Measurements from ENCODE around the gene LRRC55. TPM values are rescaled to one million over a fixed set of nuclear protein-coding genes. Genes with fewer than 3 reads are reported as not detected.

Gene LRRC55
- polyA plus RNA-seq, 1 experiment = not detected

- TF ChIP-seq, protein P1, sequence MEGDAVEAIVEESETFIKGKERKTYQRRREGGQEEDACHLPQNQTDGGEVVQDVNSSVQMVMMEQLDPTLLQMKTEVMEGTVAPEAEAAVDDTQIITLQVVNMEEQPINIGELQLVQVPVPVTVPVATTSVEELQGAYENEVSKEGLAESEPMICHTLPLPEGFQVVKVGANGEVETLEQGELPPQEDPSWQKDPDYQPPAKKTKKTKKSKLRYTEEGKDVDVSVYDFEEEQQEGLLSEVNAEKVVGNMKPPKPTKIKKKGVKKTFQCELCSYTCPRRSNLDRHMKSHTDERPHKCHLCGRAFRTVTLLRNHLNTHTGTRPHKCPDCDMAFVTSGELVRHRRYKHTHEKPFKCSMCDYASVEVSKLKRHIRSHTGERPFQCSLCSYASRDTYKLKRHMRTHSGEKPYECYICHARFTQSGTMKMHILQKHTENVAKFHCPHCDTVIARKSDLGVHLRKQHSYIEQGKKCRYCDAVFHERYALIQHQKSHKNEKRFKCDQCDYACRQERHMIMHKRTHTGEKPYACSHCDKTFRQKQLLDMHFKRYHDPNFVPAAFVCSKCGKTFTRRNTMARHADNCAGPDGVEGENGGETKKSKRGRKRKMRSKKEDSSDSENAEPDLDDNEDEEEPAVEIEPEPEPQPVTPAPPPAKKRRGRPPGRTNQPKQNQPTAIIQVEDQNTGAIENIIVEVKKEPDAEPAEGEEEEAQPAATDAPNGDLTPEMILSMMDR (IDR thresholded peaks at IDR 0.05; ENCODE audit: low read depth, low read length) = no peak
- H3K4me3 ChIP-seq (ENCODE audit: low read depth, low read length) = no peak overlapping the region
- no peak for DNase-seq (ENCODE audit: low read depth, low spot score)
- ChIA-PET CTCF (interaction anchor here (4.3 kb wide), 1 partner anchor 91 kb away, joined by 18 read pairs; no protein-coding TSS in a partner anchor), POLR2A (no interaction called here)
- H3K27ac ChIP-seq (ENCODE audit: low read depth, low read length) = no peak overlapping the region
- no peaks in the 10 kb centered on the region for H3K9me3 ChIP-seq (ENCODE audit: control insufficient read depth, insufficient read depth, low read length)
- peaks cover 6% of the 10 kb centered on the region for H3K27me3 ChIP-seq (ENCODE audit: control insufficient read depth, insufficient read depth, low read length)
Measured at GRCh38 chr11:57158599-57158998, 23.2 kb upstream of the LRRC55 start.

DNA sequence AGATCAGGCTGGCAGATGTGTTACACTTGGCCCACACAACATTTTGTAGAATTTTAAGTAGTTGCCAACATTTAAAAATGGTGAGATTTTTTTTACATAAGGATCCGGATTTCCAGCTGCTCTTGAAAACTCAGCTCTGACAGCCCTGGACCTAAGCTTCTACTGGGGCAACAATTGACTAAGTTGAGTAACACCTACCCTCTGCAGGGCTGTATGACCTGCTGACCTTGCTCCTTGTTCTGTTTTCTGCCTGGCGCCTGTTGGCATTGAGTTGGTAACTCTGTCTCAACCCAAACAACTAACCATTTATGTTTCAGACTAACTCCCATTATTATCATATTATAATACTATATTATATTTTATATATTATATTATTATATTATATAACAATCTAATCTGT, 21.1 kb upstream of the LRRC55 start:
- CTCF ChIA-PET = interaction anchor here (4.3 kb wide), 1 partner anchor 89 kb away, joined by 18 read pairs; no protein-coding TSS in a partner anchor
- DNase-seq (ENCODE audit: low read depth, low spot score) = no peak
- Histone ChIP-seq H3K4me3 (ENCODE audit: low read depth, low read length) (no peak overlapping the region), H3K27me3 (ENCODE audit: control insufficient read depth, insufficient read depth, low read length) (peaks cover 6% of the 10 kb centered on the region), H3K9me3 (ENCODE audit: control insufficient read depth, insufficient read depth, low read length) (no peaks in the 10 kb centered on the region), H3K27ac (ENCODE audit: low read depth, low read length) (no peak overlapping the region)
- POLR2A ChIA-PET = no interaction called here
- TF ChIP-seq, protein P1 (IDR thresholded peaks at IDR 0.05; ENCODE audit: low read depth, low read length) = no peak

DNA sequence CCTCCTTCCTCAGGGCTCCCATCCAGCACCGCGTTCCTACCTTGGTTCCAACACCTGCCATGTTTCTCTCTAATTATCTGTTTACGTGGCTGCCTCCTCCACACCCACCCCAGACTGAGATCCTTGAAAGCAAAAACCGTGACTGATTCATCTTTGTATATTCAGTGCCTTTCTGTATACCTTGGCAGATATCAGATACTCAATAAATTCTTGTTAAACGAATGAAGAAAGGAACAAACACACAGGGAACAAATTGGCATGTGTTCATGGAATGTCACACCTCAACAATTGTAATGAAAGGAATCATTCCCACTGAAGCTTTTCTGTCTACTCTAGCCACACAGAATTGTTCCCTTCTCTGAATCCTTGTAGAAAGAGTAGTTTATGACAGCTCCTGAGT, 20.4 kb upstream of the LRRC55 start:
- H3K9me3 ChIP-seq (ENCODE audit: control insufficient read depth, insufficient read depth, low read length) = no peaks in the 10 kb centered on the region
- H3K4me3 ChIP-seq (ENCODE audit: low read depth, low read length) = no peak overlapping the region
- ChIA-PET POLR2A (no interaction called here), CTCF (interaction anchor here (1.8 kb wide), 1 partner anchor 88 kb away, joined by 8 read pairs; no protein-coding TSS in a partner anchor)
- TF ChIP-seq, protein P1 (IDR thresholded peaks at IDR 0.05; ENCODE audit: low read depth, low read length) = no peak
- no peak overlapping the region for H3K27ac ChIP-seq (ENCODE audit: low read depth, low read length)
- DNase-seq (ENCODE audit: low read depth, low spot score) = no peak
- peaks cover 6% of the 10 kb centered on the region for H3K27me3 ChIP-seq (ENCODE audit: control insufficient read depth, insufficient read depth, low read length)

DNA sequence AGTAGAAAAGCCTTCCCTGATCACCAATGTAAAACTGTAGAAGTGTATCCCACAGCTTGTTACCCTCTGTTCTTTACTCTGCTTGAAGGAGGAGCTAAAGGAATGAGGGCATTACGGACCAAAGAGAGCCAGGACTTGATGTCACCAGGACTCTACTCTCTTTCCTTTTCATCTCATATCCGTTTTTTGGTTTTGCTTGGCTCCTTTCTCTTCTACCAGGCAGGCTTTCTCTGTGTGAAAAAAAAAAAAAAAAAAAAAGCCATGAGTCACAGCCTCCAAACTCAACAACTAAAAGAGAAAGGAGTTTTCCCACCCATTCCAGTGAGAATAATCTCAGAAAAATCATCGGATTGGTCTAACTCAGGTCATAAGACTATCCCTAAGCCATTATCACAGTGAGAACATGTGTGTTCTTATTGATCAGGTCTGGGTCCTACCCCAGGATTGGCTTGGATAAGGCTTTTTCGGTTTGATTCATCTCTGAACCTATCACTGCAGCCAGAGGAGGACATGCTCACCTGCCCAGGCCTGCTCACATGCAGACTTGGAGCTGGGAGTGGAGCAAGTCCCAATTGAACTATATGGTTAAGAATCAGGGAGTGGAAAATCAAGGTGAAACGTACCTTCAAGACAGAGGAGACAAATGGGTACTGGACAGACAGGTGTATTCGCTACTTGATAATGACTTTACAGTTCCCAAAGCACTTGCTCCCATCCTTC, 19.4 kb upstream of the LRRC55 start:
- ChIA-PET CTCF (interaction anchor here (1.8 kb wide), 1 partner anchor 87 kb away, joined by 8 read pairs; no protein-coding TSS in a partner anchor), POLR2A (no interaction called here)
- no peak for DNase-seq (ENCODE audit: low read depth, low spot score)
- Histone ChIP-seq H3K27me3 (ENCODE audit: control insufficient read depth, insufficient read depth, low read length) (peaks cover 6% of the 10 kb centered on the region), H3K4me3 (ENCODE audit: low read depth, low read length) (no peak overlapping the region), H3K9me3 (ENCODE audit: control insufficient read depth, insufficient read depth, low read length) (no peaks in the 10 kb centered on the region), H3K27ac (ENCODE audit: low read depth, low read length) (no peak overlapping the region)
- TF ChIP-seq, protein P1 (IDR thresholded peaks at IDR 0.05; ENCODE audit: low read depth, low read length) = no peak

DNA sequence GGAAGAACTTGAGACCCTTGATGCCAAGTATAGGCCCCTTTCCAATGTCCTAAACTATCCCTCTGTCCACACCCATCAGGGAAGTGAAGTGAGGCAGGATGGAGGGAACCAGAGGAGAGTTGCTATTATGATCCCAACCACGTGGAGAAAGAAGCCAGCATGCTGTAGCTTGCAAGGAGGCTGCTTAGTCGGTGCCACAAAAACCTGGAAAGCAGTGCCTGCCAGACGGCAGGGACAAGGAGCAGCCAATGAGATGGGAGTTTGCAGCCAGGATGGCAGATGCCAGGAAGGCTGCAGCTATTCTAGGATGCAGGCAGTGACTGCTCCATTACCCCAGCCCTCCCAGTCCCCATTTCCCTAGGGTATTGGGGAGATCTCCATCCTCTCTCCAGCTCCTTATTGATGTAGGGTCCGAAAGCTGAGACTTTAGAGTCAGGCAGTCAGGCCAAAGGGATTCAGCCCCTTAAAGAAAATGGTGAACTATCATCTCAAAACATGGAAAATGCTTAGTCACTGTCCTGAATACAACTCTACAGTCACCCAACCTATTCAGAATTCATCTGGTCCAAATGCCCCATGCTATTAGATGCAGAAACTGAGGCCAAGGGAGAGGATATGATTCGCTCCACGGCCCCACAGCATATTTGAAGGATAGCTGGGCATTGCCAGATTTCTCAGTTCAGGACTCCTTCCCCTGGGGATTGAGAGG, 18.4 kb upstream of the LRRC55 start:
- Histone ChIP-seq H3K4me3 (ENCODE audit: low read depth, low read length) (no peak overlapping the region), H3K27me3 (ENCODE audit: control insufficient read depth, insufficient read depth, low read length) (peaks cover 6% of the 10 kb centered on the region), H3K27ac (ENCODE audit: low read depth, low read length) (no peak overlapping the region), H3K9me3 (ENCODE audit: control insufficient read depth, insufficient read depth, low read length) (no peaks in the 10 kb centered on the region)
- ChIA-PET CTCF (interaction anchor here (1.5 to 1.8 kb wide), 2 partner anchors 86 kb away, joined by 5 to 8 read pairs; no protein-coding TSS in a partner anchor), POLR2A (no interaction called here)
- DNase-seq (ENCODE audit: low read depth, low spot score) = no peak
- TF ChIP-seq, protein P1 (IDR thresholded peaks at IDR 0.05; ENCODE audit: low read depth, low read length) = no peak
